Heart left ventricle (tissue), 13 donors: ENCODE results near the gene UVRAG.

Experiments
- POLR2A ChIP-seq, 2 donors: fragments of 450-650 bp; IDR thresholded peaks; one replicate each; pipeline ENCODE4 v1.6.1; 2017; ENCODE audit warnings: antibody characterized with exemption in 2 of 2, mild to moderate bottlenecking in 2 of 2, moderate library complexity in 2 of 2
- TF ChIP-seq, protein P1 (sequence below), 12 donors: fragments of 200-600 bp; sonication (generic) in 4 of 12; IDR thresholded peaks; one replicate each; pipeline versions ENCODE4 v1.5.0 to v1.8.0; 2018 to 2022; ENCODE audit warnings: antibody characterized with exemption in 12 of 12, mild to moderate bottlenecking in 5 of 12
- donor health status: ischemic (EF 13 %, LVEDD 7.1; RV severe dilation, severe dysfunction).
- donor health status: DM: no; HTN: yes; CAD: no.
- donor health status: DM: no; HTN: no; CAD: no.
- donor health status: ischemic (EF 25% LVEDD 6.9; RV normal size, moderate dysfunction).
- donor health status: ischemic (EF 25% LVEDD 5.7; RV mildly dilated, moderate dysfunction).
- donor health status: ischemic (EF 35%, LVEDD 5.7; RV mildly dilated, moderate dysfunction).
- donor health status: nonischemic (EF 11% LVEDD 7.7; RV severe dilation, severe dysfunction).
- donor health status: DM: yes; HTN: yes; CAD: no.
- donor health status: PGD.
- donor health status: ischemic (EF 29% LVEDD 5.4; RV normal size, mild dysfunction).
- donor health status: nonischemic (EF 23%, LVEDD 6.1; RV moderate dilation, normal function).

DNA sequence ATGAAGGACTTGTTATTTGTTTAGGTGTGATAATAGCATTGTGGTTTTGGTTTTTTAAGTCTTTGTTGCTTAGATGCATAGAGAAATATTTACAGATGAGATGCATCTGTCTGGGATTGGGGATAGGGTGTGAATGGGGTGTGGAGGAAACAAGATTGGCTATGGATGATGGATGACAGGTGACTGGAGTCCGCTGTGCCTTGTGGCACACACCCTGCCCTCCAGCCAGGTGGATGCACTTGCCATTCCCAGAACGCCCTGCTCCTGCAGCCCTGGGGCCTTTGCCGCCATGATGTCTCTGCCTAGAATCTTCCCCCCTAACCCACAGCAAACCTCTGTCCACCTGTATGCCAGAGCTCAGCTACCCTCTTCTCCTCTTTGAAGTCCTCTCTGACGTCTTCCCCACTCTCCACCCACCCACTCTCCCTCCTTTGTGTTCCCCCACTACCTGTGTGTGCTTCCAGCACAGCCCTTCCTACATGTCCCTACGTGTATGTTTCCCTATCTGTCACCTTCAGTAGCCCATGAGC is 336.6 kb downstream of the UVRAG start:
- no peak for TF ChIP-seq POLR2A (IDR thresholded peaks at IDR 0.05)
- TF ChIP-seq, protein P1, sequence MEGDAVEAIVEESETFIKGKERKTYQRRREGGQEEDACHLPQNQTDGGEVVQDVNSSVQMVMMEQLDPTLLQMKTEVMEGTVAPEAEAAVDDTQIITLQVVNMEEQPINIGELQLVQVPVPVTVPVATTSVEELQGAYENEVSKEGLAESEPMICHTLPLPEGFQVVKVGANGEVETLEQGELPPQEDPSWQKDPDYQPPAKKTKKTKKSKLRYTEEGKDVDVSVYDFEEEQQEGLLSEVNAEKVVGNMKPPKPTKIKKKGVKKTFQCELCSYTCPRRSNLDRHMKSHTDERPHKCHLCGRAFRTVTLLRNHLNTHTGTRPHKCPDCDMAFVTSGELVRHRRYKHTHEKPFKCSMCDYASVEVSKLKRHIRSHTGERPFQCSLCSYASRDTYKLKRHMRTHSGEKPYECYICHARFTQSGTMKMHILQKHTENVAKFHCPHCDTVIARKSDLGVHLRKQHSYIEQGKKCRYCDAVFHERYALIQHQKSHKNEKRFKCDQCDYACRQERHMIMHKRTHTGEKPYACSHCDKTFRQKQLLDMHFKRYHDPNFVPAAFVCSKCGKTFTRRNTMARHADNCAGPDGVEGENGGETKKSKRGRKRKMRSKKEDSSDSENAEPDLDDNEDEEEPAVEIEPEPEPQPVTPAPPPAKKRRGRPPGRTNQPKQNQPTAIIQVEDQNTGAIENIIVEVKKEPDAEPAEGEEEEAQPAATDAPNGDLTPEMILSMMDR (IDR thresholded peaks at IDR 0.05) = no peak
